C4-2B (cell line): ENCODE measurements around the gene CLEC20A.

ENCODE experiments used
- ZFX ChIP-seq: fragments of 450-650 bp; IDR thresholded peaks from 2 replicates; pipeline ENCODE4 v1.6.1; 2017
- TF ChIP-seq, protein P1 (sequence below): fragments of 450-650 bp; conservative IDR thresholded peaks from 2 replicates; pipeline ENCODE4 v1.5.1; 2017; ENCODE audit warnings: mild to moderate bottlenecking

DNA sequence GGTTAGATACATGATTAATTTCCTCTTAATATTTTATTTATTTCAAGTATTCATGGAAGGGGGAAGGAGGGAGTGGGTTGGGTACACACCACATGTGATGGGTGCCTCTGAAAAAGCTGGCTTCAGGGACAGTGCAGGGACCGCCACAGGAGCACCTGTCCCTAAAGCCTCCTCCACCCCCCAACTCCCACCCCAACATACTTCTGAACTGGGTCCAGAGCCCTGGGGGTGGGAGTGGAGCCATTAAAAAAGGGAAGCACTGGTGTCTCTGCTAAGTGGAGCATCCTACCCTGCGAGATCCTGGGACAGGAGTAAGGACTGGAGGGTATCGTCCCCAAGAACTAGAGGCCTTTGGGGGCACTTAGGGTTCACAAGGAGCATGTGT lies 5.6 kb upstream of the CLEC20A start:
- TF ChIP-seq, protein P1, sequence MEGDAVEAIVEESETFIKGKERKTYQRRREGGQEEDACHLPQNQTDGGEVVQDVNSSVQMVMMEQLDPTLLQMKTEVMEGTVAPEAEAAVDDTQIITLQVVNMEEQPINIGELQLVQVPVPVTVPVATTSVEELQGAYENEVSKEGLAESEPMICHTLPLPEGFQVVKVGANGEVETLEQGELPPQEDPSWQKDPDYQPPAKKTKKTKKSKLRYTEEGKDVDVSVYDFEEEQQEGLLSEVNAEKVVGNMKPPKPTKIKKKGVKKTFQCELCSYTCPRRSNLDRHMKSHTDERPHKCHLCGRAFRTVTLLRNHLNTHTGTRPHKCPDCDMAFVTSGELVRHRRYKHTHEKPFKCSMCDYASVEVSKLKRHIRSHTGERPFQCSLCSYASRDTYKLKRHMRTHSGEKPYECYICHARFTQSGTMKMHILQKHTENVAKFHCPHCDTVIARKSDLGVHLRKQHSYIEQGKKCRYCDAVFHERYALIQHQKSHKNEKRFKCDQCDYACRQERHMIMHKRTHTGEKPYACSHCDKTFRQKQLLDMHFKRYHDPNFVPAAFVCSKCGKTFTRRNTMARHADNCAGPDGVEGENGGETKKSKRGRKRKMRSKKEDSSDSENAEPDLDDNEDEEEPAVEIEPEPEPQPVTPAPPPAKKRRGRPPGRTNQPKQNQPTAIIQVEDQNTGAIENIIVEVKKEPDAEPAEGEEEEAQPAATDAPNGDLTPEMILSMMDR: no peak
- TF ChIP-seq ZFX: no peak
